OCI-LY3 (cell line): Measurements from ENCODE around the gene TOM1L2.

Experiments used
- CTCF ChIP-seq: fragments of 200-600, 300-600 bp; sonication (generic); IDR thresholded peaks from 2 replicates; pipeline ENCODE4 v1.5.1; 2014; ENCODE audit warnings: antibody characterized with exemption, low read length, low read depth
- EZH2phosphoT487 ChIP-seq: fragments of 200-600 bp; shearing (Covaris generic); IDR thresholded peaks from 2 replicates; pipeline ENCODE4 v1.6.1; 2018; ENCODE audit warnings: antibody characterized with exemption, mixed run types, low read depth

DNA sequence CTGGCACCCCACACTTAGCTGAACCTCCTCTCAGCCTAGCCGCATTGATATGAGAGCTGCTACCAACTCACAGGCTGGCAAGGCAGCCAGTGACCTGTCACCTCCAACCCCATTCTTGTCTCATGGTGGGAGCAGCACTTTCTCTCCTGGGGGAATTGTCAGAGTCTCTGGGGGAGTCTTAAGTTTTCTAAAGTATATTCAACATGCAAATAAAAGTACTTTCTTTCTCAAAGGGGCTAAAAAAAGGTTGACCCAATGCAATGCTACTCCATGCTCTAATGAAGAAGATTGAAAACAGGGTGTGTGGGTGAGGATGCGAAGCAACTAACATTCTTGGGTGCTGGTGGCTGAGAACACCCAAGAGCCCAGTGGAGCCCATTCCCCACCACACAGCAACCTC, 82.3 kb downstream of the TOM1L2 start:
- TF ChIP-seq EZH2phosphoT487, result no peak
- TF ChIP-seq CTCF, result no peak
